ENCODE measurements around the gene SPATA13.

The SPATA13 gene

GRCh38 chr13:24261566-24261965 is 101.0 kb downstream of the SPATA13 start:
- no peak for DNase-seq

GRCh38 chr13:24263632-24264031 is 103.1 kb downstream of the SPATA13 start:
- DNase-seq: no peak

GRCh38 chr13:24264976-24265375 is 104.5 kb downstream of the SPATA13 start:
- DNase-seq: no peak

DNA sequence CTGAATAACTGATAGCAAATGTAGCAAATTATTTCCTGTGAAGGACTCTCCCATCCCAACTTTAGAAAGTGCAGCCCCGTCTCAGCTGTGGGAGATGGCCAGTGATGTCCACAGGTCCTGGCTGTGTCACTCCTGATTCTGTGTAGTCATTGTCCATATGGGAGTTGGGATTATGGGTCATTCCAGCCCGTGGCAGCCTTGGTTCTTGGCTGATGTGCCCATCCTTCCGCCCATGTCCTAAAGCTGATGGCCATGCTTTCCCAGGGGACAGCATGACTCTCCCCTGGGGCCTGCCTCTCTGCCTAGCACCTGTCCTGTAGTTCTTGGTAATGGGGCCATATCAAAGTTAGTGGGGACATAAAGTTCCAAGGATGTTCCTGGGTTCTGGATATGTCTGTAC is 104.9 kb downstream of the SPATA13 start:
- DNase-seq: no peak

GRCh38 chr13:24267274-24267673 is 106.8 kb downstream of the SPATA13 start:
- no peak for DNase-seq

DNA sequence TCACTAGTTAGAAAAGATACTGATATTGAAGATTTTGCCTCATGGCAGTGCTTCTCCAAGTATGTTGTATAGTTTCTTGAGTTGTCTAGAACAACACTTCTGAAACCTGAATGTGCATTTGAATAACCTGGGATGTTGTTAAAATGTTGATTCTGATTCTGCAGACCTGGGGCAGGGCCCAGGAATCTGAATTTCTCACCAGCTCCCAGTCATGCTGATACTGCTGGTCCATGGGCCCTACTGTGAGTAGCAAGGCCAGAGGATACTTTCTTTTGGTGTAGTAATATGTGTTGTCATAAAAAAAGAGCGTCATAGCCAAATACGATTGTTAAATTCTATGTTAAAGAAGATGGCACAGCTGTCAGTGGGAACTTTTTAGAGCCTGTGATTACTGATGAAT is 107.3 kb downstream of the SPATA13 start:
- DNase-seq: no peak

GRCh38 chr13:24269821-24270220 is 109.3 kb downstream of the SPATA13 start:
- DNase-seq: no peak

DNA sequence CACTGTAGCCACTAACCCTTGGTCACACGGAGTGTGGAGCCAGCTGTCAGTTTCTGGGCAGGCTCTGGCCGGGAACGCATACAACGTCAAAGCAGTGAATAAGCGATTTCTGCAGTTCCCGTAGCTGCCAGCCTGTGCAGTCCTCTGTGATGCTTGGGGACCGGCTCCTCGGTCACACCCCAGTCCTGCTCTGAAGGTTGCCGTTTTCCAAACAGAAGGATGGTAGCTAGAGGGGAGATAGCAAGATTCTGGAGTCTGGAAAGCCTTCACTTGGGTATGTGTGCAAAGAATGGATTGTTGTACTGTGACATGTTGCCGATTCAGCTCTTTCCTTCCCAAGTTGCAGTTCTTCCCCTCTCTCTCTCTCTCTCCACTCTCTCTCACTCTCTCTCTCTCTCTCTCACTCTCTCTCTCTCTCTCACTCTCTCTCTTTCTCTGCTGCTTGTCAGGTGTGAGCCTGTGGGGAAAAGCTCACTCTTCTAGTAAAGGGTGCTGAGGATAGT is 110.2 kb downstream of the SPATA13 start:
- DNase-seq: peak; percentile 66

GRCh38 chr13:24271231-24271600 is 110.7 kb downstream of the SPATA13 start:
- no peak for DNase-seq

DNA sequence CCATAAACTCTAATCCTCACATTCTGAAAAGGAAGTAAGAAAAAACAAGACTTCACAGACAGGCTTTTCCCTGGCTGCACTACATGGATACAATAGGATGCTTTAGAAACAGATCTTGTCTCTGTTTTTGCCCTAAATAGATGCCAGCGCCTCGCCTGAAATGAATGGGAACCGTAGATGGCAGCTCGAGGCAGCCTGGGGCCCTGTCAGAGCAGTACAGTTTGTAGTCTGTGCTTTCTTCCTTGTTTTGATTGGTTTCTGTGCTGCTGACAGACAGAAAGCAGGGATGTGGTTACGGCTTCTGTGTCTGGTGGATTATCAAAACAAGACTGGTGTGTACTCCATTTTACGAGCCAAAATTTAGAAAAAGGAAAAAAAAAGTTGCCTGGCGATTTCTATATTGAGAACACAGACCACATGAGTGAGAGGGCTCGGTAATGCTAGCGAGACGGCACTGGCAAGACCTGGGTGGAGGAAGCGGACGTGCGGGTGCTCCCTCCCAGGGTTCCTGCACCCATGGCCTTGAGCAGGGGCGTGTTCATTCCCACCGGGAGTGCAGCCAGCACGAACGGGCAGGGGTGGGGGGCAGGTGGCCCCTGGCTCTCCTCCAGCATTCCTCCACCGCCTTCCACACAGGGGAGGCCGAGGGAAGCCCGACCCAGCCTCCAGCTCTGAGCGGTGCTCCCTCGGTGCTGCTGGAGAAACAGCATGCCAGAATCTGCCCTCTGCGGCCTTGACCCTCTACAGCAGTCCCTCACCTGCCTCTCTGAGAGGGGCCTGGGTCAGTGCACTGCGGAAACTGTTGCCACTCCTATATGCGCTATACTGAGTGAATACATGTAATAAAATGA is 111.3 kb downstream of the SPATA13 start:
- peak; percentile 69 for DNase-seq

GRCh38 chr13:24272452-24273161 is 112.1 kb downstream of the SPATA13 start:
- DNase-seq: no peak

GRCh38 chr13:24273926-24274325 is 113.4 kb downstream of the SPATA13 start:
- no peak for DNase-seq

- no peak for DNase-seq
These were observed 114.0 kb downstream of the SPATA13 start for GRCh38 chr13:24274452-24275021.

GRCh38 chr13:24275041-24275440 is 114.5 kb downstream of the SPATA13 start:
- DNase-seq: no peak

- DNase-seq: no peak
These were observed 115.8 kb downstream of the SPATA13 start for GRCh38 chr13:24276306-24276705.

GRCh38 chr13:24276861-24277260 is 116.3 kb downstream of the SPATA13 start:
- DNase-seq: no peak

DNA sequence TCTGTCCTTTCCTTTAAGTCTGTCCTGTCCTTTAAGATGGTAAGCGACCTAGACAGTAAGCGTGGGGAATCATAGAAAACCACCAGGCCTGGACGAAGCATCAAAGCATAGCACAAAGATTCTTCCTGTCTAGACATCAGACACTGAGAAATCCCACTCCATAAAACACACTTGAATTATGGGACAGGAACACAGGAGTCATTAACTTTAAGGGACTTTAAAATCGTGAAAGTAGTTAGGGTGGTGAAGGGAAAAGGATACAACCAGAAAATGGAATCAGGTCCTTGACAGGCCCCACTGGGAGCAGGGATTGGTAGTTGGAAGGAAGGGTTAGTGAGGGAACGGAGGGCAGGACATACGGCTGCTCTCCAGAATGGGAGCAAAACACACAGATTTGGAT is 117.2 kb downstream of the SPATA13 start:
- no peak for DNase-seq

DNA sequence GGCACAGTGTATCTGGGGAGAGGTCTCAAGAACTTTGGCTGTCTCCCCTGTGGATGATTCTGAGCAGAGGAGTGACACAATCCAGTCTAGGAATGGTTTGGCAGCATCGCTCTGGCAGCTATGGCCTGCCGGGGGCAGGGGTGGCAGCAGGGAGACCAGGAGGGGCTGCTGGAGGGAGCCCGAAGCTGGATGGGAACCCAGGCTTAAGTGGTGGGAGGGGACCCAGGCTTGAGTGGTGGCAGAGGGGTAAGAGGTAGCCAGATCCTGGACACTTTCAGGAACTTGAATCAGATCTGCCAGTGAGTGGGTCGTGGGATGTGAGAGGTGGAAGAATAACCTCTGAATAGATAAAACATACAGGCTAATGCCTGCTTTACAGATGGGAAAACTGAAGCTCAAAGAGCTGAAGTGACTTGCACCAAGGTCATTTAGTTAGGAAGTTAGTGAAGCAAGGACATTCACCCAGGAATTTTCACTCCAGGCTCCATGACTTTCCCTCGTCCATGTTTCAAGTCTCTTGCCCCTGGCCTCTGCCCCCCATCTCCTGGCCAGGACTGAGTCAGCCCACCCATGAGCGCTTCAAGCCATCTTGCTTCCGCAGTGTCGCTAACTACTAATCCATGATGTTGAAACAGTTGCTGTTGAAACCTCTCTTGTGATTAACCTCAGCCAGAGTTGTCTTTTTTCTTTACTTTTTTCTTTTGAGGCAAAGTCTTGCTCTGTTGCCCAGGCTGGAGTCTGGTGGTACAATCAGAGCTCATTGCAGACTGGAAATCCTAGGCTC is 119.0 kb downstream of the SPATA13 start:
- DNase-seq: no peak

DNA sequence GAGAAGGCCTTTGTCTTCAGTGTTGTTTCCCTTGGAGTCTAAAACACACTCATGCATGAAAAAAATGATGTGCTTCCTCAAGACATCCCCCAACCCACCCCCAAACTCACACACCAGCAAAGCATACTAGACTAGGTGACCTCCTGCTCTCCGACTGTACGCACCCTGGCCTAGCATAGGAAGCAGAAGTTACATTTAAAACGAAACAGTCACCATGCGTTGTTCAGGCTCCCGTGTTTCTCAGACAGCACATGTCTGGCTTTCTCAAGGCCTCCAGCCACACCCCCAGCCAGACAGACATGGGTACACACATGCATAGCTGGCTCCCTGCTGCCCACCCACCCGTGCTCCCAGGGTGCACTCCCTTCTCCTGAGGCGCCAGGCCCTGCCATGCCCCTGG is 120.2 kb downstream of the SPATA13 start:
- DNase-seq: no peak

- no peak for DNase-seq
These were observed 120.9 kb downstream of the SPATA13 start for GRCh38 chr13:24281188-24282008.

GRCh38 chr13:24282256-24282655 is 121.7 kb downstream of the SPATA13 start:
- DNase-seq: no peak

Data from left hindlimb (tissue), 1 donor.